Transverse colon (tissue), 4 donors: ENCODE data around the gene DCTN2. TPM values are rescaled to one million over a fixed set of nuclear protein-coding genes. Genes with fewer than 3 reads are reported as not detected.
A peak's percentile ranks its signal among the peaks of the same experiment; 100 is the strongest.

Source experiments
- DNase-seq: peaks from one replicate; pipeline ENCODE4 v3.0.0-alpha.2; 2019
- H3K27ac ChIP-seq, 4 donors: fragments of 200-600 bp; sonication (generic); 2 replicates each; pipeline ENCODE4 v1.5.1; 2016 to 2018; ENCODE audit warnings: inconsistent platforms in 4 of 4
- H3K27me3 ChIP-seq: fragments of 200-600 bp; sonication (generic); 2 replicates; pipeline ENCODE4 v1.5.1; 2017; ENCODE audit warnings: inconsistent platforms
- H3K36me3 ChIP-seq, 4 donors: fragments of 200-600 bp; sonication (generic); 2 replicates each; pipeline ENCODE4 v1.5.1; 2017 to 2019; ENCODE audit warnings: inconsistent platforms in 4 of 4
- H3K4me1 ChIP-seq, 4 donors: fragments of 200-600 bp; sonication (generic); 2 replicates each; pipeline ENCODE4 v1.5.1; 2017 to 2020; ENCODE audit warnings: inconsistent platforms in 4 of 4
- H3K4me3 ChIP-seq, 4 donors: fragments of 200-600 bp; sonication (generic); 1 replicate in 1 of 4; 2 replicates in 3 of 4; pipeline versions ENCODE4 v1.5.1 to v1.6.1; 2017 to 2019; ENCODE audit warnings: inconsistent platforms in 4 of 4
- H3K9me3 ChIP-seq, 2 donors: fragments of 200-600 bp; sonication (generic); 2 replicates each; pipeline ENCODE4 v1.5.1; 2017 to 2019; ENCODE audit warnings: inconsistent platforms in 2 of 2
- EP300 ChIP-seq: sonication (generic); formaldehyde crosslinking; IDR thresholded peaks from one replicate; pipeline ENCODE4 v1.6.1; 2017; ENCODE audit warnings: antibody characterized with exemption, low read depth
- POLR2A ChIP-seq: fragments of 450-650 bp; IDR thresholded peaks from one replicate; pipeline ENCODE4 v1.6.1; 2016; ENCODE audit warnings: antibody characterized with exemption, mild to moderate bottlenecking, moderate library complexity
- POLR2AphosphoS5 ChIP-seq, 3 donors: sonication (generic); formaldehyde crosslinking; IDR thresholded peaks; one replicate each; pipeline ENCODE4 v1.6.1; 2016; ENCODE audit warnings: antibody characterized with exemption in 3 of 3
- WGBS, 2 donors: methylation state at CpG; one replicate each; pipeline ENCODE4 v1.1.5; 2018; ENCODE audit warnings: low coverage in 1 of 2; 5-methylcytosine and 5-hydroxymethylcytosine counted together
- in situ Hi-C, 4 donors: fragments of 200-750 bp; cut with MboI; loops; one replicate each; pipeline versions ENCODE4 v1.15.0 to v1.15.1; 2017; ENCODE audit warnings: low sequenced_read_pairs in 3 of 4, low pct_ligation_motif_present in 1 of 4, low pct_unique_long_range_greater_than_20kb in 1 of 4
- intact Hi-C: fragments of 100-400 bp; cut with DNase I; formaldehyde crosslinking; loops from one replicate; pipeline ENCODE4 v1.15.1; 2023; ENCODE audit warnings: low total_unique reads
- total RNA-seq, 4 donors: library from RNA; depleted of rRNA; stranded (reverse); fragments of >200 nt; gene quantifications; one replicate each; pipeline ENCODE4 v1.1.0, GENCODE V29; 2016
- TF ChIP-seq, protein P1 (sequence below), 5 experiments: fragments of 200-600 bp in 3 of 5; fragments of 450-650 bp in 2 of 5; sonication (generic) in 3 of 5; IDR thresholded peaks; 1 replicate in 2 of 5; 2 replicates in 3 of 5; pipeline ENCODE4 v1.5.1; 2016 to 2017; ENCODE audit warnings: antibody characterized with exemption in 5 of 5, inconsistent platforms in 3 of 5, mild to moderate bottlenecking in 2 of 5, moderate library complexity in 1 of 5

The DCTN2 gene
- total RNA-seq, 4 donors from 2014 or later, result 154 to 344 (median 175) TPM

DNA sequence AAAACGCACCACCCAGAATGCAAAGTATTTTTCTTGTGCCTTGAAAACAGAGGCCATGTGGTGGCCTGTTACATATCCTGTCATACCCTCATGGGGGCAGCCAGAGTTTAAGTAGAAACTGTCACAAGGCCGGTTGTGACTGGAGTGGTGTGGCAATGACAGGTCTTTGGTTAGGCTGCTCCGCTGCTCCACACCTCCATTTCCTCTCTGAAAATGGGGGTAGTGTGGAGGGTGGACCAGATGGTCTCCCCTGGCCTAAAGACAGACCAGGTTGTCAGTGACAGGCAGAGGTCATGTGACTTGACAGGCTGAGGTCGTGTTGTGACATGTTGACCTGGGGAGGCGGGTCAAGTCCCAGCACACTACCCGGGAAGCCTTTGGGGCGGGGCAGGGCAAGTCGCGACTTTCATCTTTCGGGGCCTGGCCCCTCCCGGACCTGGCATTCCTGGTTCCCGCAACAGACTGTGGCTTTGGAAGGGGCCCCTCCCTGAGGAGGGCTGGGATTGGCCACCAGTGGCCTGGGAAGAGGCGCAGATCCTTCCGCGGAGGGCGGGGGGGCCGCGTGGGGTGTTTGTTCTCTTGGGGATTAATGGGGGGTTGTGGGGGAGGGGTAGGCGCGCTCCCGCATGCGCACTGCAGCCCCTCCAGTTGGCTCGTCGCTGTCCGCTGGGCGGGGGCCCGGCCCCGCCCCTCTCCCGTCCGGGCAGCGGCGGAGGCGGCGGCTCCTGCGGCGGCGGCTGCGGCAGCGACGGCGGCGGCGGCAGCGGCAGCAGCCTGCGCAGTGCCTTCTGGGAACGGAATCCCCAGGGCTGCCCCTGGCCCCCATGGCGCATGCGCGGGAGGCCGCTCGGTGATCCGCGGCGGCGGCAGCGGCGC lies 24.7 kb downstream of the DCTN2 start, which contains the start of gene MBD6:
MBD6 (plus strand) TSS at position 814 of the 876 bp plus-strand sequence. CDS start 1,480 bp downstream, outside the sequence.
- Histone ChIP-seq H3K27ac (peak within 1 kb of the TSS; percentile 97 to 100 (median 98)), H3K4me1 (peaks cover 42 to 67% (median 57%) of the 10 kb centered on the region in 4 donors), H3K4me3 (peak within 1 kb of the TSS; percentile 68 to 82 (median 78)), H3K36me3 (peaks cover 0 to 16% (median 3%) of the 10 kb centered on the region in 4 donors), H3K27me3 (no peaks in the 10 kb centered on the region), H3K9me3 (no peaks in the 10 kb centered on the region)
- intact Hi-C loops (no loop called here), in situ Hi-C loops (no loop called here)
- TF ChIP-seq POLR2A (peak; percentile 61), EP300 (no peak), POLR2AphosphoS5 (IDR thresholded peaks at IDR 0.05) (peak; percentile 40 to 73 (median 72))
- TF ChIP-seq, protein P1, sequence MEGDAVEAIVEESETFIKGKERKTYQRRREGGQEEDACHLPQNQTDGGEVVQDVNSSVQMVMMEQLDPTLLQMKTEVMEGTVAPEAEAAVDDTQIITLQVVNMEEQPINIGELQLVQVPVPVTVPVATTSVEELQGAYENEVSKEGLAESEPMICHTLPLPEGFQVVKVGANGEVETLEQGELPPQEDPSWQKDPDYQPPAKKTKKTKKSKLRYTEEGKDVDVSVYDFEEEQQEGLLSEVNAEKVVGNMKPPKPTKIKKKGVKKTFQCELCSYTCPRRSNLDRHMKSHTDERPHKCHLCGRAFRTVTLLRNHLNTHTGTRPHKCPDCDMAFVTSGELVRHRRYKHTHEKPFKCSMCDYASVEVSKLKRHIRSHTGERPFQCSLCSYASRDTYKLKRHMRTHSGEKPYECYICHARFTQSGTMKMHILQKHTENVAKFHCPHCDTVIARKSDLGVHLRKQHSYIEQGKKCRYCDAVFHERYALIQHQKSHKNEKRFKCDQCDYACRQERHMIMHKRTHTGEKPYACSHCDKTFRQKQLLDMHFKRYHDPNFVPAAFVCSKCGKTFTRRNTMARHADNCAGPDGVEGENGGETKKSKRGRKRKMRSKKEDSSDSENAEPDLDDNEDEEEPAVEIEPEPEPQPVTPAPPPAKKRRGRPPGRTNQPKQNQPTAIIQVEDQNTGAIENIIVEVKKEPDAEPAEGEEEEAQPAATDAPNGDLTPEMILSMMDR (IDR thresholded peaks at IDR 0.05), result no peak
- 0 to 1% methylated on average over 1 to 16 of the region's 57 CpGs for WGBS, 2 donors
- DNase-seq, result peak; percentile 94

DNA sequence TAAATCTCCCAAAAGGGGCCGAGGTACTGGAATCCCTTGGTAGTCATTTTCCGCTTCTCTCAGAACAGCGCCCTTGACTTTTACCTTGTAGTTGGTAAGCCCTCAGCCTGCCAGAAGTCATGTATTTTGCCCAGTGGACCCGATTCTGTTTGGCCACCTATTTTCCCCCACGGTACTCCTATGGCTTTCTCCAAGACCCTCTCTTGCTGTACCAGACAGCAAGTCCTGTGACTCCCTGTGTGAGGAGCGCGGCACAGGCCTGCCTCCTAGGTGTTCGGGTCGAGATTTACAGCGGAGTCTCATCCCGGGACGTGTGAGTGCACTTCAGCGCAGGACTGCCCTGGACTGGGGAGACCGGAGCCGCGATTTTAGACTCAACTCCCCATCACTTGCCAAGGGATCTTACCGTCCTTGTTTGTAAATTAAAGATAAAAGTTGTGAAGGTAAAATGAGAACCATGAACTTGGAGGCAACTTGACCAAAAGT lies 25.4 kb downstream of the DCTN2 start:
- TF ChIP-seq POLR2AphosphoS5 (IDR thresholded peaks at IDR 0.05), result no peak
- TF ChIP-seq POLR2A, result no peak
- TF ChIP-seq EP300, result no peak
- TF ChIP-seq, protein P1 (IDR thresholded peaks at IDR 0.05), result no peak
- DNase-seq, result peak; percentile 58
- Histone ChIP-seq H3K4me3 (peak overlapping the region in 2 of 4 donors; percentile 76 to 81), H3K27ac (peak overlapping the region; percentile 97 to 100 (median 98)), H3K4me1 (peaks cover 42 to 71% (median 58%) of the 10 kb centered on the region in 4 donors), H3K36me3 (peaks cover 0 to 22% (median 4%) of the 10 kb centered on the region in 4 donors), H3K27me3 (no peaks in the 10 kb centered on the region), H3K9me3 (no peaks in the 10 kb centered on the region)
- in situ Hi-C loops, result no loop called here
- WGBS, 2 donors, result 25 to 40% methylated on average over 5 to 17 of the region's 17 CpGs
- intact Hi-C loops, result no loop called here

DNA sequence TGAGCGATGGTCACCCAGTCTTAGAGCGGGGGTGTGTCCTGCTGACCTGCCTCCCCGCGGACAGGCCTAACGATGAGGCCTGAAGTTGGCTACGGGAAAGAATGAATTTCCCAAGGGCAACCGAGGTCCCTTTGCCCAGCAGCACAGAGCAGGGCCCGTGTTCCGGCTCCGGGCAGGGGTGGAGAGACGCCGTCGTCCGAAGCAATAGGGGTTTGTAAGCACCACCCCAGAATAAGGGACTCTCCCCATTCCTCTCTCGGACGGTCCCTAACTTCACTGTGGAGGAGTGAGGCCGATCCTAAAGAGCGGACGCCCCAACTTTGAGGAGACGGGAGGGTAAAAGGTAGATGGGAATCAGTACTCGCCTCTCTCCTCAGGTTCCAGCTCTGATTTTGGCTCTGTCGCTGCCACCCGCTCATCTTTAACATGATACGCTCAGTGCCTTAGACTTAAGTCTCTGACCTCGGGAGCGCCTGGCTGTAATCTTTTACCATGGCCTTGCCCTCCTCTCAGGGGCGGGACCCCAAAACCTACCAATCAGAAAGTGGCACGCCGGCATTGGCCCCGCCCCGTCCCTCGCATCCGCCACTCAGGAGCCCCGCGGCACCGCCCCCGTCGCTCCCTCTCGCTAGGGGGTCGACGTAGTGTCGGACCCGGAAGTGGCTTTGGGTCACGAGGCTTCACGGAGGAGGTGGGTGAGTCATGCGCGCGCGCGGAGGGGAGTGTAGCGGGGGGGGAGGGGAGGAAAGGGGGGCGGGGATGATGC lies 26.8 kb downstream of the DCTN2 start, which contains the start of gene DDIT3:
DDIT3 (minus strand) TSS at position 462 of the 766 bp plus-strand sequence. CDS start 3,108 bp downstream, outside the sequence.
- intact Hi-C loops, result no loop called here
- Histone ChIP-seq H3K4me3 (peak within 1 kb of the TSS; percentile 60 to 88 (median 72)), H3K27me3 (no peaks in the 10 kb centered on the region), H3K4me1 (peaks cover 42 to 63% (median 56%) of the 10 kb centered on the region in 4 donors), H3K9me3 (no peaks in the 10 kb centered on the region), H3K36me3 (peaks cover 0 to 23% (median 10%) of the 10 kb centered on the region in 4 donors), H3K27ac (peak within 1 kb of the TSS; percentile 97 to 100 (median 98))
- peak; percentile 100 for DNase-seq
- 1% methylated on average over 43 of the region's 52 CpGs; no CpG with 5 or more reads in 1 of the 2 donors for WGBS, 2 donors
- TF ChIP-seq EP300, result peak; percentile 80
- TF ChIP-seq, protein P1 (IDR thresholded peaks at IDR 0.05), result no peak
- peak; percentile 100 for TF ChIP-seq POLR2A
- peak; percentile 100 for TF ChIP-seq POLR2AphosphoS5 (IDR thresholded peaks at IDR 0.05)
- in situ Hi-C loops, result no loop called here

DNA sequence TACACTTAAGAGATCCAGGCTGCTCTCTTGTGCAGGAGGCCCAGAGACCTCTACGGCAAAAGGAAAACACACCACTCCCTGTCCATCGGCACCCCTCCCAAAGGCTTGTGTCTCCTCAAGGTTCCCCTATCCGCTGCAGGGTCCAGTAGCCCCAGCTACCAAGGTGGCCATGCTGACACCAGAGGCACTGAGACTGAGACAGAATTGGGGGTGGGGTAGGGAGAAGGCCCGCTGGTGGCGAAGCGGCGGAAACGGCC lies 27.3 kb downstream of the DCTN2 start:
- DNase-seq, result no peak
- in situ Hi-C loops (no loop called here), intact Hi-C loops (no loop called here)
- Histone ChIP-seq H3K4me3 (peak overlapping the region; percentile 60 to 88 (median 72)), H3K27ac (peak overlapping the region; percentile 97 to 100 (median 98)), H3K9me3 (no peaks in the 10 kb centered on the region), H3K27me3 (no peaks in the 10 kb centered on the region), H3K4me1 (peaks cover 38 to 57% (median 52%) of the 10 kb centered on the region in 4 donors), H3K36me3 (peaks cover 0 to 28% (median 10%) of the 10 kb centered on the region in 4 donors)
- 0% methylated on average over 7 of the region's 8 CpGs; no CpG with 5 or more reads in 1 of the 2 donors for WGBS, 2 donors
- no peak for TF ChIP-seq POLR2A
- TF ChIP-seq EP300, result no peak
- TF ChIP-seq, protein P1 (IDR thresholded peaks at IDR 0.05), result no peak
- TF ChIP-seq POLR2AphosphoS5 (IDR thresholded peaks at IDR 0.05), result no peak
